ENCODE measurements around the gene ZNF831. TPM values are rescaled to one million over a fixed set of nuclear protein-coding genes. Genes with fewer than 3 reads are reported as not detected.

Gene ZNF831
- total RNA-seq, 4 donors from 2014 or later: 0.05 to 0.07 TPM; not detected in 2

DNA sequence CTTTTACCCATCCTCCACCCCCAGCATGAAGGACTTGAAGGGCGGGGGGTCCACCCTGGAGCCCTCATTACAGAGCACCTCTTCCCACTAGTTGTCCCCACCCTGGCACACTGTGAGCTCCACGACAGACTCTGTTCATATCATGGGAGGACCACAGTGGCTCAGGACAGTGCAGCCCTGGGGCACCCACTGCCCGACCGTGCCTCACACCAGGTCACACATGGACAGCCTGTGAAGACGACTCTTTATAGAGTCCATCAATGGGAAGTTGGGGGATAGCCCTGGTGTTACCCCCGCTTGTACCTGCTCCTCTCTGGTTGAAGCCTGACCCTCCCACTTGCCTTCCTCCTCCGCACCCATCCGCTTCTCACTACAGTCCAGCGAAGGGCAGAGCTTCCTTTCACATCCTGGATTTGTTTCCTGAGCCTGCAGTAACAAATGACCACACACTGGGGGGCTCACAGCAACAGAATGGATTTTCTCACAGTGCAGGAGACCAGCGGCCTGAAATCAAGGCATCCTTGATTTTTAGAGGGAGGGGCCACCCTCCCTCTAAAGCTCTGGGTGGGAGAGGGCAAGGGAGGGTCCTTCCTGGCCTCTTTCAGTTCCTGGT is 15.5 kb downstream of the ZNF831 start:
- no peak overlapping the region for H3K27ac ChIP-seq
- TF ChIP-seq, protein P1, sequence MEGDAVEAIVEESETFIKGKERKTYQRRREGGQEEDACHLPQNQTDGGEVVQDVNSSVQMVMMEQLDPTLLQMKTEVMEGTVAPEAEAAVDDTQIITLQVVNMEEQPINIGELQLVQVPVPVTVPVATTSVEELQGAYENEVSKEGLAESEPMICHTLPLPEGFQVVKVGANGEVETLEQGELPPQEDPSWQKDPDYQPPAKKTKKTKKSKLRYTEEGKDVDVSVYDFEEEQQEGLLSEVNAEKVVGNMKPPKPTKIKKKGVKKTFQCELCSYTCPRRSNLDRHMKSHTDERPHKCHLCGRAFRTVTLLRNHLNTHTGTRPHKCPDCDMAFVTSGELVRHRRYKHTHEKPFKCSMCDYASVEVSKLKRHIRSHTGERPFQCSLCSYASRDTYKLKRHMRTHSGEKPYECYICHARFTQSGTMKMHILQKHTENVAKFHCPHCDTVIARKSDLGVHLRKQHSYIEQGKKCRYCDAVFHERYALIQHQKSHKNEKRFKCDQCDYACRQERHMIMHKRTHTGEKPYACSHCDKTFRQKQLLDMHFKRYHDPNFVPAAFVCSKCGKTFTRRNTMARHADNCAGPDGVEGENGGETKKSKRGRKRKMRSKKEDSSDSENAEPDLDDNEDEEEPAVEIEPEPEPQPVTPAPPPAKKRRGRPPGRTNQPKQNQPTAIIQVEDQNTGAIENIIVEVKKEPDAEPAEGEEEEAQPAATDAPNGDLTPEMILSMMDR (IDR thresholded peaks at IDR 0.05 in 4 of 5, conservative IDR thresholded peaks at IDR 0.05 in 1 of 5): no peak
- no peak for TF ChIP-seq POLR2A (IDR thresholded peaks at IDR 0.05)
- DNase-seq (no peak), ATAC-seq (no peak)
- H3K9me3 ChIP-seq: no peaks in the 10 kb centered on the region
- H3K4me1 ChIP-seq: no peaks in the 10 kb centered on the region
- peaks cover 0 to 3% (median 0%) of the 10 kb centered on the region in 3 donors for H3K27me3 ChIP-seq
- no peak overlapping the region for H3K4me3 ChIP-seq
- in situ Hi-C loops (cut with MboI; ENCODE audit: low sequenced_read_pairs in 4 of 4): no loop called here
- intact Hi-C loops (cut with DNase I; ENCODE audit: low total_unique reads): no loop called here
- no peaks in the 10 kb centered on the region for H3K36me3 ChIP-seq

DNA sequence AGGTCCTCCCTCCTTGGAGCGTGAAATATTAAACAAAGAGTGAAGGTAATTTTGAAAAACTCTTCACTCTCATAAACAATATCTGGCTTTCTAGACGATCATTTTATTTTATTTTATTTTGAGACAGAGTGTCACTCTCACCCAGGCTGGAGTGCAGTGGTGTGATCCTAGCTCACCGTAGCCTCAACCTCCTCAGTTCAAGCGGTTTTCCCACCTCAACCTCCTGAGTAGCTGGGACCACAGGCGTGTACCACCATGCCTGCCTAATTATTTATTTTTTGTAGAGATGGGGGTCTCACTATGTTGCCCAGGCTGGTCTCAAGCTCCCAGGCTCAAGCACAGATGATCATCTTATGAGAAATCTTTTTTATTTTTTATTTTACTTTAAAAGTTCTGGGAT is 16.4 kb downstream of the ZNF831 start:
- no peaks in the 10 kb centered on the region for H3K9me3 ChIP-seq
- intact Hi-C loops (cut with DNase I; ENCODE audit: low total_unique reads): no loop called here
- H3K27ac ChIP-seq: no peak overlapping the region
- no peak for ATAC-seq
- no peaks in the 10 kb centered on the region for H3K4me1 ChIP-seq
- H3K27me3 ChIP-seq: peaks cover 0 to 3% (median 0%) of the 10 kb centered on the region in 3 donors
- in situ Hi-C loops (cut with MboI; ENCODE audit: low sequenced_read_pairs in 4 of 4): no loop called here
- TF ChIP-seq POLR2A (IDR thresholded peaks at IDR 0.05): no peak
- TF ChIP-seq, protein P1 (IDR thresholded peaks at IDR 0.05 in 4 of 5, conservative IDR thresholded peaks at IDR 0.05 in 1 of 5): no peak
- no peak for DNase-seq
- no peak overlapping the region for H3K4me3 ChIP-seq
- H3K36me3 ChIP-seq: no peaks in the 10 kb centered on the region

GRCh38 chr20:59181936-59182335 is 18.3 kb downstream of the ZNF831 start:
- TF ChIP-seq, protein P1 (IDR thresholded peaks at IDR 0.05 in 4 of 5, conservative IDR thresholded peaks at IDR 0.05 in 1 of 5): no peak
- TF ChIP-seq POLR2A (IDR thresholded peaks at IDR 0.05): no peak
- intact Hi-C loops (cut with DNase I; ENCODE audit: low total_unique reads) (no loop called here), in situ Hi-C loops (cut with MboI; ENCODE audit: low sequenced_read_pairs in 4 of 4) (no loop called here)
- Histone ChIP-seq H3K36me3 (no peaks in the 10 kb centered on the region), H3K9me3 (no peaks in the 10 kb centered on the region), H3K27me3 (no peaks in the 10 kb centered on the region), H3K4me3 (no peak overlapping the region), H3K4me1 (no peaks in the 10 kb centered on the region), H3K27ac (no peak overlapping the region)
- no peak for ATAC-seq
- DNase-seq: no peak

- Histone ChIP-seq H3K27ac (no peak overlapping the region), H3K9me3 (no peaks in the 10 kb centered on the region), H3K4me3 (no peak overlapping the region), H3K36me3 (no peaks in the 10 kb centered on the region), H3K27me3 (no peaks in the 10 kb centered on the region), H3K4me1 (no peaks in the 10 kb centered on the region)
- in situ Hi-C loops (cut with MboI; ENCODE audit: low sequenced_read_pairs in 4 of 4) (no loop called here), intact Hi-C loops (cut with DNase I; ENCODE audit: low total_unique reads) (no loop called here)
- no peak for TF ChIP-seq POLR2A (IDR thresholded peaks at IDR 0.05)
- TF ChIP-seq, protein P1 (IDR thresholded peaks at IDR 0.05 in 4 of 5, conservative IDR thresholded peaks at IDR 0.05 in 1 of 5): no peak
- ATAC-seq (no peak), DNase-seq (no peak)
Observed at GRCh38 chr20:59182401-59183044, 18.9 kb downstream of the ZNF831 start.
